Mesenteric fat pad (tissue), 1 donor: Measurements from ENCODE around the gene NYNRIN. TPM values are rescaled to one million over a fixed set of nuclear protein-coding genes. Genes with fewer than 3 reads are reported as not detected.
A peak's percentile ranks its signal among the peaks of the same experiment; 100 is the strongest.

Experiments used
- DNase-seq: peaks from one replicate; pipeline ENCODE4 v3.0.0-alpha.2; 2020; ENCODE audit warnings: low spot score
- total RNA-seq: library from RNA; stranded (reverse); fragmentation: NEBNext Ultra II Directional; extraction: Animal tissue kit (Norgen Biotek cat#: 25700); gene quantifications from one replicate; pipeline ENCODE4 v1.2.1, GENCODE V29; 2021
- donor health status: DM: yes; HTN: yes; CAD: no.

NYNRIN gene
- total RNA-seq, 1 donor from 2014 or later = 11.7 TPM

- no peak for DNase-seq
Observed at GRCh38 chr14:24390701-24391468, 7.9 kb upstream of the NYNRIN start.

GRCh38 chr14:24392325-24393091 lies 6.3 kb upstream of the NYNRIN start:
- no peak for DNase-seq

GRCh38 chr14:24394275-24394674 lies 4.5 kb upstream of the NYNRIN start:
- DNase-seq = no peak

- DNase-seq = no peak
Observed at GRCh38 chr14:24395609-24396582, 2.9 kb upstream of the NYNRIN start.

GRCh38 chr14:24397639-24398292 lies 1.0 kb upstream of the NYNRIN start:
- DNase-seq = no peak

- no peak for DNase-seq
Observed at GRCh38 chr14:24398293-24398652, 530 bp upstream of the NYNRIN start.

- DNase-seq = no peak
Observed at GRCh38 chr14:24399447-24399822, 632 bp downstream of the NYNRIN start.

GRCh38 chr14:24399999-24400718 lies 1.4 kb downstream of the NYNRIN start:
- DNase-seq = no peak

- no peak for DNase-seq
Observed at GRCh38 chr14:24401810-24402702, 3.3 kb downstream of the NYNRIN start.

- DNase-seq = no peak
Observed at GRCh38 chr14:24403294-24403998, 4.6 kb downstream of the NYNRIN start.

- no peak for DNase-seq
Observed at GRCh38 chr14:24404814-24405213, 6.0 kb downstream of the NYNRIN start.

GRCh38 chr14:24406416-24406815 lies 7.6 kb downstream of the NYNRIN start:
- no peak for DNase-seq

GRCh38 chr14:24407608-24408325 lies 9.0 kb downstream of the NYNRIN start:
- DNase-seq = peak; percentile 84

GRCh38 chr14:24408764-24409163 lies 10.0 kb downstream of the NYNRIN start:
- no peak for DNase-seq

- DNase-seq = no peak
Observed at GRCh38 chr14:24409192-24409591, 10.4 kb downstream of the NYNRIN start.

- DNase-seq = no peak
Observed at GRCh38 chr14:24409956-24410355, 11.2 kb downstream of the NYNRIN start.

GRCh38 chr14:24411443-24412389 lies 12.9 kb downstream of the NYNRIN start:
- DNase-seq = no peak
